Esophagus muscularis mucosa (tissue), 3 donors: ENCODE data around the gene UBE2E2.

ENCODE experiments used
- POLR2A ChIP-seq: fragments of 450-650 bp; IDR thresholded peaks from one replicate; pipeline ENCODE4 v1.6.1; 2017; ENCODE audit warnings: antibody characterized with exemption, moderate library complexity, mild to moderate bottlenecking, low read depth
- TF ChIP-seq, protein P1 (sequence below), 3 experiments: fragments of 200-600 bp in 2 of 3; fragments of 450-650 bp in 1 of 3; sonication (generic) in 2 of 3; IDR thresholded peaks; one replicate each; pipeline ENCODE4 v1.5.1; 2017 to 2019; ENCODE audit warnings: antibody characterized with exemption in 3 of 3, mild to moderate bottlenecking in 2 of 3, moderate library complexity in 1 of 3

DNA sequence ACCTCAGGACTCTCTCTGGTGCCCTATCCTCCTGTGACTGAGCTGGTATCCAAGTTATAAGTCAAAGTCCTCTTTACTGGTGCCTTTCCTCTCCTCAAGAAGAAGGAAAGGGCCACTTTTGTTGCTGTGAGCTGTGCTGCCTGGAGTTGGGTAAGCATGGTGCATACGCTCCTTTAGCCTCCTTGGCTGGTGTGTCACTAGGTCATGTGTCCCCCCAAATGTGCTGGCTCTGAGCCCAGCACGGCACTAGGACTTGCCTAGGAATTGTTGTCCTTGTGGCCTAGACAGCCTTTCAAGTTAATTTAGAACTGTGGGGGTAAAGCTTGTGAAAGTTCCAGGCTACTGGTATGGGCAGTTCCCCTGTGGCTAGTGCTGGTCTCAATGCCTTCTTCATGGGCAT, 113.8 kb downstream of the UBE2E2 start:
- TF ChIP-seq, protein P1, sequence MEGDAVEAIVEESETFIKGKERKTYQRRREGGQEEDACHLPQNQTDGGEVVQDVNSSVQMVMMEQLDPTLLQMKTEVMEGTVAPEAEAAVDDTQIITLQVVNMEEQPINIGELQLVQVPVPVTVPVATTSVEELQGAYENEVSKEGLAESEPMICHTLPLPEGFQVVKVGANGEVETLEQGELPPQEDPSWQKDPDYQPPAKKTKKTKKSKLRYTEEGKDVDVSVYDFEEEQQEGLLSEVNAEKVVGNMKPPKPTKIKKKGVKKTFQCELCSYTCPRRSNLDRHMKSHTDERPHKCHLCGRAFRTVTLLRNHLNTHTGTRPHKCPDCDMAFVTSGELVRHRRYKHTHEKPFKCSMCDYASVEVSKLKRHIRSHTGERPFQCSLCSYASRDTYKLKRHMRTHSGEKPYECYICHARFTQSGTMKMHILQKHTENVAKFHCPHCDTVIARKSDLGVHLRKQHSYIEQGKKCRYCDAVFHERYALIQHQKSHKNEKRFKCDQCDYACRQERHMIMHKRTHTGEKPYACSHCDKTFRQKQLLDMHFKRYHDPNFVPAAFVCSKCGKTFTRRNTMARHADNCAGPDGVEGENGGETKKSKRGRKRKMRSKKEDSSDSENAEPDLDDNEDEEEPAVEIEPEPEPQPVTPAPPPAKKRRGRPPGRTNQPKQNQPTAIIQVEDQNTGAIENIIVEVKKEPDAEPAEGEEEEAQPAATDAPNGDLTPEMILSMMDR (IDR thresholded peaks at IDR 0.05) = no peak
- TF ChIP-seq POLR2A = no peak
